Fibroblast of skin of left biceps (primary cell): ENCODE results near the gene HLA-A.

Source experiments
- DNase-seq, 2 experiments: peaks; one replicate each; pipeline ENCODE4 v3.0.0-alpha.2; 2013; ENCODE audit warnings: low read depth in 2 of 2

The HLA-A gene

GRCh38 chr6:29935273-29935955 lies 6.9 kb upstream of the HLA-A start:
- DNase-seq = no peak

GRCh38 chr6:29938746-29939508 lies 3.4 kb upstream of the HLA-A start:
- DNase-seq = no peak

GRCh38 chr6:29941016-29941415 lies 1.3 kb upstream of the HLA-A start:
- no peak for DNase-seq

- DNase-seq = no peak
Measured at GRCh38 chr6:29941471-29941870, 861 bp upstream of the HLA-A start.

- DNase-seq = no peak
Measured at GRCh38 chr6:29941916-29942274, 437 bp upstream of the HLA-A start.

- DNase-seq = no peak
Measured at GRCh38 chr6:29943053-29943966, 978 bp downstream of the HLA-A start.

GRCh38 chr6:29945281-29945820 lies 3.0 kb downstream of the HLA-A start:
- DNase-seq = no peak

GRCh38 chr6:29946223-29947076 lies 4.1 kb downstream of the HLA-A start:
- no peak for DNase-seq

- no peak for DNase-seq
Measured at GRCh38 chr6:29947077-29947980, 5.0 kb downstream of the HLA-A start.

- DNase-seq = no peak
Measured at GRCh38 chr6:29948277-29948676, 5.9 kb downstream of the HLA-A start.

- no peak for DNase-seq
Measured at GRCh38 chr6:29949934-29950333, 7.6 kb downstream of the HLA-A start.

- no peak for DNase-seq
Measured at GRCh38 chr6:29951882-29952281, 9.6 kb downstream of the HLA-A start.

GRCh38 chr6:29953001-29953441 lies 10.7 kb downstream of the HLA-A start:
- no peak for DNase-seq

GRCh38 chr6:29953686-29954085 lies 11.4 kb downstream of the HLA-A start:
- DNase-seq = no peak

- DNase-seq = no peak
Measured at GRCh38 chr6:29954272-29954671, 11.9 kb downstream of the HLA-A start.

- no peak for DNase-seq
Measured at GRCh38 chr6:29955783-29956182, 13.5 kb downstream of the HLA-A start.

- DNase-seq = no peak
Measured at GRCh38 chr6:29956518-29956917, 14.2 kb downstream of the HLA-A start.

- DNase-seq = no peak
Measured at GRCh38 chr6:29958046-29958445, 15.7 kb downstream of the HLA-A start.

- DNase-seq = no peak
Measured at GRCh38 chr6:29958921-29959320, 16.6 kb downstream of the HLA-A start.

GRCh38 chr6:29959467-29959866 lies 17.1 kb downstream of the HLA-A start:
- DNase-seq = no peak
